ELR (cell line): ENCODE data around the gene TSPAN7.
A peak's percentile ranks its signal among the peaks of the same experiment; 100 is the strongest.

Source experiments
- DNase-seq: peaks from one replicate; pipeline ENCODE4 v3.0.0-alpha.2; 2015; ENCODE audit warnings: low read depth

TSPAN7 gene

GRCh38 chrX:38595801-38596200, 34.5 kb downstream of the TSPAN7 start:
- DNase-seq: no peak

DNA sequence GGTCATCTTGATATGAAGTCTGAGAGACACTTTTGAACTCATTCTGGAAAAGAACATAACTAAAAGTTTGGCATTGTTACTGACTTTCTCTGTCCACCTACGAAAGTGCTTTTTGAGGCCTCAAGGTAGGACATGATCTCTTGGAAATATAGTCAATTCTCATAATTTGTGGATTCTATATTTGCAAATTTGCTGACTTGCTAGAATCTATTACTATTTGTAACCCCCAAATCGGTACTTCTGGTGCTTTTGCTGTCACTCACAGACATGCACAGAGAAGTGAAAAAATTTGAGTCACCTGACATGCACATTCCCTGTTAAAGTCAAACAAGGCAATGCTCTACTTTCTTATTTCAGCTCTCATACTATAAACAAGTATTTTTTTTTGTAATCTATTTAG, 35.6 kb downstream of the TSPAN7 start:
- no peak for DNase-seq

GRCh38 chrX:38599796-38600755, 38.7 kb downstream of the TSPAN7 start:
- no peak for DNase-seq

- no peak for DNase-seq
These were observed 40.5 kb downstream of the TSPAN7 start for GRCh38 chrX:38601866-38602265.

DNA sequence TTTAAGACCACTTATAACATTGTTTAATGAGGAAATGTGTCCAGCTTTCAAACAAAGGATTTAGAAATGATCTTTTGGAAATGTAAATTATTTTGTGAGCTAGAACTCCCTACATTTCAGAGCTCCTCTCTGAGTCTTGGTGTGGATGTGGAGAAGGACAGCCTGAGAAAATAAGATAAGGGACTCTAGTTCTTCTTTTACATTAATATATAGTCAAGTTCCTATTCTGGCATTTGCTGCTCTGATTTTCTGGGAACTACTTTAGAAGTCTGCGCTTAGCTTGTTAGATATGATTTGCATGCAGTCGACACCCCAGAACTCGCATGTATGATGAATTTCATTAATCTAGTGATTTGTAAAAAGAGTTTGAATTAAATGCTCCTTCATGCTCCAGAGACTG, 45.5 kb downstream of the TSPAN7 start:
- no peak for DNase-seq

GRCh38 chrX:38607976-38608375, 46.6 kb downstream of the TSPAN7 start:
- DNase-seq: no peak

DNA sequence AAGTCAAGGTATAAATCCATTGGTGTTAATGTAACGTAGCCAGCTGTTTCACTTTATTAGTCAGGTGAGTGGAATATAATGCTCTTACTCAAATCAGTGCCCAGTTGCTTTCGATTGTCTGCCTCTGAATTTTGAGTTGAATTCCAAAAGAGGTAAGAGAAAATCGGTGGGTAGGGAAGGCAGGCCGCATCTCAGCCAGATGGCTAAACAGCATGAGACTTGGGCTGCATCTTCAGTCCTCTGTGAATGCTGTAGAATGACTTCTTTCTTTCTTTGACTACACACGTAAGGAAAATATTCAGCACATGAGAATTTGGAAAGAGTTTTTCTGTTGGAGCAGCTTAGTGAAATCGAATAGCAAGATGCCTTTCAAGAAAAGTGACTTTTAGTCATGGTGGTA, 49.5 kb downstream of the TSPAN7 start:
- no peak for DNase-seq

DNA sequence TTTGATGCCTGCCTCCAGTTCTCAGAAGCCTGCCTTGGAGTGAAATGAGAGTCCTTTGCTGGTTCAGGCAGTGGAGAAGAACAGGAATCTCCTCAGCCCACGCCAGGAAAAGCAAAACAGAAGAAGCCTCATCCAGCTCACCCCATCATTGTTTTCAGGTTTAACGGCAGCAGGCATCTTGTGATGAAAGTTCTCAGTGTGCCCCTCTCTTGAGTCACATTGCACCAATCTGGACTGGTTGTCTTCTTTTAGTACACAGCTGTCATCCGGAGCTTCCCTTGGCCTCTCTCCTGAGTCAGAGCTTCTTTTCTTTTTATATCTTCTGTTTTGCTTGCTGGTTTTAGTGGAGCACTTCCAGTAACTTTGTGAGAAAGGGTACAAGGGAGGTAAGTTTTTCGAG, 50.9 kb downstream of the TSPAN7 start:
- no peak for DNase-seq

DNA sequence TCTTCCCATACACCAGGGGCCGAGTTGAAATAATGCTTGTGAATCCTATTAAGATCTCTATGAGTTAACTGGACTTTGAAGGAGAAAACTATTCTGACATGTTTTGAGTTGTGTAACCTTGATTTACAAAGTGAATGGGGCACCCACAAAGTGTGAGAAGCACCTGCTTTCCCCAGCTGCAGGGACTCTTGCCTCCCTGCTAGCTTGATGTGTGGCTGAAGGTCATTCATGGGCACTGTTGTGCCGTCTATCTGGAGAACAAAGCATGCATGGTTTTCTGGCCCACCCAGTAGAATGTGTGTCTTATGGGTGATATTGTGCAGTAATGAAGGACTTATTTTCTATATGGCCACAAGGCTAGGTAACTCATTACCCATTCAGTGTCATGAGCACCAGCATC, 53.1 kb downstream of the TSPAN7 start:
- DNase-seq: no peak

GRCh38 chrX:38616904-38617303, 55.6 kb downstream of the TSPAN7 start:
- DNase-seq: no peak

- DNase-seq: no peak
These were observed 56.8 kb downstream of the TSPAN7 start for GRCh38 chrX:38618180-38618579.

DNA sequence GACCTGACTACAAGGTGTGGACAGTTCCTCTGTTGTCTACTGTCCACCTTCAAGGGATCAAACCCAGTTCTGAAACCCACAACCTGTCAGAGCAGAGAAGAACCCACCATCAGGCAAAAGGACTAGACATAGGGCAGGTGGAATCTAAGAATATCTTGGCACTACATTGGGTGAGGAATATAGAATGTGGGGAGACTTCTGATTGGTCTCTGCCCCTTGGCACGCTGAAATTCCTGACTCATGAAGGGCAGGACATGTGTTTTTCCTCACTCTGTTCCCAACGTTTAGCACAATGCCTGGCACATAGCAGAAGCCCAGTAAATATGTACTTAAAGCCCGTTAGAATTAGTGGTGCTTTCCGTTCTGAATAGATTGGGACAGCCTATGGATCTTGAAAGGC, 59.3 kb downstream of the TSPAN7 start:
- no peak for DNase-seq

DNA sequence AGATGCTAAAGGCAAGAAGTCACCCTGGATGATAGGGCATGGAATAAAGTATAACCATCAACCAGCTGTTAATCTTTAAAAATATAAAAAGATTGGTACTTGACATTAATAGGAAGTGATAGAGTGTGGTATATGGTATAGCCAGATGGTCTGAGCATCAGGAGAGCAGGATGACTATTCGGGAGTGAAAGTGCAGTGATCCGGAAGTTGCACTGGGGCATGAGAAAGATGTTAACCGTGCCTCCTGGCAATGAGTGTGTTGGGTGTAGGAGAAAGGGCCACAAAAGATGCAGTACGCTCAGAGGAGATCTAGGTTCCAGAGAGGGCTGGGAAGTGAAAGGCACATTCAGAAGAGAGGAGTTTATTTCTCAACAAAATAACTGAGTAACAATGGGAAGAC, 65.0 kb downstream of the TSPAN7 start:
- no peak for DNase-seq

DNA sequence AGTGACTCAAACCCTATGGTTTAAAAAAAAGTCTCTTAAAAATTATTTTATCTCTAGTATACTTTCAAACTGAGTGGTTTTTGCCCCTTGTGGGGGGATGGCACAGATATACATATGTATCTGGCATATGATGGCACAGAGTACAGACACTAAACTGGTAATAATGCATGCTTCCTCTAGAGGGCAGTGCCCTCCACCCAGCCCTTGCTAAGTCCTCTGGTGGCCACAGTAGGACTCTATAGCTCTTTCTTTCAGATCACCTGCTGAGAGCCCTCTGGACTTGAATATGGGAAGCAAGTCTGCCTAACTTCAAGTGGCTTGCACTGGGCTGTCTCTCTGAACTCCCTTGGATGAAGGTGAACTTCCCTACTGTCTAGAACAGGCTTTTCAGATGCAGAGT, 66.3 kb downstream of the TSPAN7 start:
- peak; percentile 35 for DNase-seq

DNA sequence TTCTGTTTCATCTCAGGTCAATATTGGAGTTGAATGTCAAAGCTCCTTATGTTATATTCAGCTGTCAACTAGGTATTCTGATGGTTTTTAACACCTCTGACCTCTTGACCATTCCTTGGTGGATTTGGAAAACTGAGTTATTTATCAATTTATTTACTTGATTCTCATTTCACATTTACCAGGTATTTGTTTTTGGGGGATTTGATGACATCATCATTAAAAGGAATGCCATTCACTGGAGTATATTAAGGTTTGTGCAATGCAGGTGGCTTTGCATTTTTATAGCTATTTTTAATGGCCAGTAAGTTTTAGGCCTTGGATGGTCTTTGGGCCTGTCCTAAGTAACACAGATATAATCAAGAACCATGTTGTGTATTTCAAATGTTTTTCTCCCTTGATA, 67.2 kb downstream of the TSPAN7 start:
- DNase-seq: no peak

GRCh38 chrX:38632516-38632915, 71.2 kb downstream of the TSPAN7 start:
- no peak for DNase-seq

- no peak for DNase-seq
These were observed 73.3 kb downstream of the TSPAN7 start for GRCh38 chrX:38634665-38635064.

GRCh38 chrX:38636949-38637819, 75.8 kb downstream of the TSPAN7 start:
- DNase-seq: no peak

DNA sequence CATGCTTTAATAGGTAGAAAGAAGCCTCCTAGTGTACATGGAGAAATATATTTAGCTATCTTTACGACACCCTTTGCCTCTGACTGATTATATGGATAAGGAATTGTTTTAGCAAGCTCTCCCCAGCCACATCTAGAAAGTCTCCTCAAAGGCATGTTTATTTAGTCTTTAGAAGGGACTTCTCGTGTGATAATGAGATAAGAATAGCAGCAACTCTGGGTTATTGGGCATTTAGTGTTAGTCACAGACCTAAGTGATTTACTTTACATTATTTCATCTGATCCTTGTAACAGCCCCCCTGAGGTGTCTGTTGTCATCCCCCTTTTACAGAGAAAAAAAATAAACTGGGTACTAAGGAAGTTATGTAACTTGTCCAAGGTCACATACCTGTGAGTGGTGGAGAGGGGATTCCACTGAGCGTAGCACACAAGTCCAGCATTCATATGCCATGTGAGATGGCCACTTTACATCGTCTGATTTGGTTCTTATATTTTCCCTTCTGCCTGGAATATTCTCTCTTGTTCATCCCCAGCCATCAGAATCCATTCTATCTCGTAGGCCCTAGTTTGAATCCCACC, 77.7 kb downstream of the TSPAN7 start:
- DNase-seq: no peak

- no peak for DNase-seq
These were observed 78.4 kb downstream of the TSPAN7 start for GRCh38 chrX:38639730-38640129.

DNA sequence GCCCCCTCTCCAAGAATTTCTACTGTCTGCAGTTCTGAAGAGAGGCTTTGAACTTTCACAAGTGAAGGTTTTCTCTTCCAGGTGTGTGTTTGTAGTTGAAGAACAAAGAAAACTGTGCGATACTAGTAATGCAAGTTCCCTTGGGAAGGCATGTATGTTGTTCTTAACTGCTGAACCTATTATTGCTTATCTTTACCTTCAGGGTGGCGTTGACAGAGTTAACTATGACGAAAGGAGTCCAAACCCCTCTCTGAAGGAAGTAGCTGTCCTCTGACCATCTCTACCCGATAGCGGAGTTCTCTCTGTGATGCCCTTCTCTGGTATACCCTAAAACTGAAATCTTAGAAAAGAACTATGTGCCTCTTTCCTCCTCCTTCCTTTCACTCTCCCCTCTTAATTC, 79.9 kb downstream of the TSPAN7 start:
- no peak for DNase-seq

GRCh38 chrX:38643903-38644302, 82.6 kb downstream of the TSPAN7 start:
- no peak for DNase-seq

- DNase-seq: no peak
These were observed 84.8 kb downstream of the TSPAN7 start for GRCh38 chrX:38646129-38646528.
